Measurements from ENCODE around the gene ZNF503.

ZNF503 gene

DNA sequence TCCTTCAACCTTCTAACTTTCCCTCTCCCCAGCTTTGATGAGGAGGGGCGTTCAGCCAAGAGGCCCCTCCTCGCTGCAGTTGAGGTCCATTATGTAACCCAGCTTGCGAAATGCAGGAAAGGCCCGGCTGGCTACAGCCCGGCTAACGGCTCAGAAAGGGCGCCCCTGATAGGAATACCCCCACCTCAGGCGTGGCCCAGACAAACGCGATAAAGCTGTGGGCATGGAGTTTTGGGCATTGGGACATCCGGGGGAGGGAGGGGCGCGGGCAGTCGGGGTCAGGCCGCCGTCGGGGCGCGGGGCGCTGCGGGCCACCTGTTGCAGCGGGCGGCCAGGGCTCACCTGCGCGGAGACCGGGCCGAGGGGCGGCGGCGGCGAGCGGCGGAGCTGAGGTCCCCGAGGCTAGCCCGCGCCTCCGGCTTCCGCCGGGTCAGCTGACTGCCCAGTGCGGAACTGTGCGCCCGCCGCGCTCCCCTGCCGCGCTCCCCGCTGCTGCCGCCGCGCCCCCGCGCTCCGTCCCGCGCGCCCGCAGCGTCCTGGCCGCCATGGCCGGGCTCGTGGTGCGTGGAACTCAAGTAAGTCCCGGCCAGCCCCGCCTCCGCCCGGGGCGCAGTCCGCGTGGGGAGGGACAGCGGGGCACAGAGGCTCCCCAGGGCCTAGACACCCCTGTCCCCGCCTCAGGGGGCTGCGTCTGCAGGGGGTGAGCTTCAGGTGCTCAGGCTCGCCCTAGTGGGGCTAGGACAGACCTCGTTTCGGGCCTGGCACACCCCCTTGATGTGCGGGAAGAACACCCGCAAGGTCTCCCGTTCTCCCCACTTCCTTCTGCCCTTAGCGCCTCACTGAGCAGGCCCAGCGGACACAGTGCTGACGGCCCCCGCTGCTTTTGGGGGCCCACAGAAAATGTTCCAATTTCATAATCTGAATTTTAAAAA lies 29.9 kb upstream of the ZNF503 start, which contains the start of gene LRMDA:
Gene LRMDA (plus strand): TSS at position 445 of the 932 bp plus-strand sequence.
- no peak for DNase-seq (ENCODE audit: low read depth in 2 of 2)

DNA sequence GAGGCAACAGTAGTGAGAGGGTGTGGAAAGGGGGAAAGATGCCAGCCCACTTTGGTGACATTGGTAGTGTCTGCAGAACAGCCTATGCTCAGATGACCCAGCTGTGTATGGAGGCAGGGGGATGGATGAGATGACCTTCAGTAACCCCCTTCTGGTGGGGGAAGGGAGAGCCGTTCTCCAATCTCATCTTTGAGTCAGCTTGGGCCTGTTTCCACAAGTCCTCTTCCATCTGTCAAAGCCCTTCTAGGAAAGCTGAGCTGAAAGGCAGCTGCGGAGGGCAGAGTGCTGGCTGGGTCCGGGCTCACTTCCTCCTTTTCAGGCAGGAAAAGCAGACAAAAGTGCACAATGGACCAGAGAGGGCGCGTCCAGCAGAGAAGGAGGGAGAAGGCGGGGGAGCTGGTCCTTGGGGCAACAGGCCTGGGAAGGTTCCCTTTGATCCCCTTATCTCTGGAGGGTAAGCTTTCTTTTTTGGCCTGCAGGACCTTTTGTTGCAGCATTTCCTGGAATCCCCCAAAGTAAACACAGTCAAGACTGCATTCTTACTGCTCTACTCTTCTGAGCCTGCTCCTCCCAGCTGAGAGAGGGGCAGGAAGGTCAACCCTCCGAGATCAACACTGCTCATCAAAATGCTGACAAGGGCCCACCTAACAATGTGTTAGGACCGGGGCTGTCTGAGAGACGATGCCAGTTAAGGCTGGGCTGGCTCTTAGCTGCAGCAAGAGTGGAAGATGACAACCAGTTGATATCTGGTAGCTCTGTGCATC lies 28.6 kb upstream of the ZNF503 start:
- DNase-seq (ENCODE audit: low read depth in 2 of 2), result no peak

DNA sequence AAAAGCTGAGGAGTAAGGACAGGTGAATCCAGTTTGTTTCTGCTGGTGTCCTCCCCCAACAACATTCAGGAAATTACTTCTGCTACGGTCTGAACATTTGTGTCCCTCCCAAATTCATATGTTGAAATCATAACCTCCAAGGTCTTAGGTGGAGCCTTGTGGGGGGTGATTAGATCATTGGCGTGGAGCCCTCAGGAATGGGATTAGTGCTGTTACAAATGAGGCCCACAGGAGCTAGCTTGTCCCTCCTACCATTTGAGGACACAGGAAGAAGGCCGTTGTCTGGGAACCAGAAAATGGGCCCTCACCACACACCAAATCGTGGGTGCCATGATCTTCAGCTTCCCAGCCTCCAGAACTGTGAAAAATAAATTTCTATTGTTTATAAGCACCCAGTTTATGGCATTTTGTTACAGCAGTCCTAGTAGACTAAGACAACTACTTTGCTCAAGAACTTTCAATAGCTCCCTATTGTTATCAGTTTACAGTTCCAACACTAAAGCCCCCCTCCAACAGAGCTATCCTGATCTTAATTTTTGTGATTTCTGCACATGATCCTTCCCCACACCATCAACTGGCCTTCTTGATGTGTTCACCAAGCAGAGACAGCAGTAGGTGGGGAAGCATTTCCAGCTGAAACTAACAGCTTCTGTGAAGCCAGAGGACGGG lies 27.7 kb upstream of the ZNF503 start:
- DNase-seq (ENCODE audit: low read depth in 2 of 2), result no peak

GRCh38 chr10:75428434-75429158 lies 27.0 kb upstream of the ZNF503 start:
- DNase-seq (ENCODE audit: low read depth in 2 of 2), result no peak

DNA sequence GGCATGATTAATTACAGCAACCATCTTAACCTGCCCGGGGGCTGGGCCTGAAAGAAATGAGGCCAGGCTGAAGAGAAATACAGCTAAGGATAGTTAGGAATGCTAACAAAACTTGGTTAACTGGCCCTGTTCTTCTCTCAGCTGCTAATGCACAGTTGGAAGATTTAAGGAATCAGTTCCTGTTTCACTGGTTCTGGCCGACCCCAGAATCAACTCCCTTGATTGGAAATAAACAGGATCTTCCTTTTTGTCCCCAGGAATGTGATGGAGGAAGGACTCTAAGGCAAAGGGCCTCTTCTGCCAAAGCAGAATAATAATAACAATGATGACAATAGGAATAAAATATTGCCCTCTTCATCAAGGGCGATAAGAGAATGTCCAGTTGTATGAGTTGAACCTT lies 26.4 kb upstream of the ZNF503 start:
- DNase-seq (ENCODE audit: low read depth in 2 of 2), result no peak

GRCh38 chr10:75426880-75427279 lies 25.3 kb upstream of the ZNF503 start:
- no peak for DNase-seq (ENCODE audit: low read depth in 2 of 2)

DNA sequence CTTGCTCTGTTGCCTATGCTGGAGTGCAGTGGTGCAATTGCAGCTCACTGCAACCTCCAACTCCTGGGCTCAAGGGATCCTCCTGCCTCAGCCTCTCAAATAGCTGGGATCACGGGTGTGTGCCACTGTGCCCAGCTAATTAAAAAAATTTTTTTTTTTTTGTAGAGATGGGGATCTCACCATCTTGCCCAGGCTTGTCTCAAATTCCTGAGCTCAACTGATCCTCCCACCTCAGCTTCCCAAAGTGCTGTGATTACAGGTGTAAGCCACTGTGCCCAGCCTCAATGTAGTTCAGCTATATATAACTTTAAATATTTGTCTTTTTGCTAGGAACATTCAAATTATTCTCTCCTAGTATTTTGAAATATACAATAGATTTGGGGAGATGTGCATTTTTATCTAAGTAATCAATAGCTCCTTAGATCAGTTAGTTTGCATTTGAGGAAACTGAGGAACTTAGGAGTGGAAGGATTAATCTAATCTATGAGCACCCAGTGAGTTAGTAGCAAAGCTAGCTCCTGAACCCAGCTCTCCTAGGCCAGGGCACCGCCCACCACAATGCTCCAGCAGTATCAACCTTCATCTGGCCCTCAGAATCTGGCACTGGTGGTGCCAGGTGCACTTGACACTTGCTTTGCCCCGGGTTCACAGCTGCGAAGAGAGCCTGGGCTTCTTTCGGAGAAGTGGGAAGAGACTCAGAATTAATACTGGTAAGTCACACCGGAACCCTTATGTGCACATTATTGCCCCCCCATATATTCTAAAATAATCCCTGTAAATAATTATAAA lies 23.9 kb upstream of the ZNF503 start:
- no peak for DNase-seq (ENCODE audit: low read depth in 2 of 2)

DNA sequence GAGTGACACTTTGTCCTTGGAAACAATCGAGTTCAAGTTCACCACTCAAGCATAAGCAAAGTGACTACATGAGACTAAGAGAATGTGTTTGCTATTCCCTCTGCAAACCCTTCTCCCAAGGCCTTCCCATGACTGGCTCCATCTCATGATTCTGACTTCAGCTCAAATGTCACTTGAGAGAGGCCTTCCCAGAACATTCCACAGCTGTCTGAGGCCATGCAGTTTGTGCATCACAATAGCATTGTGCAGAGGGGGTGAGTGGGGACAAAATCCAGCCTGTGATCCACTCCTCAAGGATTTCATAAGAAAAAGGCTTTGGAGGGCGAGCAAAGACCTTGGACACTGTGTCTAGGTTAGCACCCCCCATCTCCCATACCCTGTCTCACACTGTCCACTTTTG lies 23.0 kb upstream of the ZNF503 start:
- no peak for DNase-seq (ENCODE audit: low read depth in 2 of 2)

DNA sequence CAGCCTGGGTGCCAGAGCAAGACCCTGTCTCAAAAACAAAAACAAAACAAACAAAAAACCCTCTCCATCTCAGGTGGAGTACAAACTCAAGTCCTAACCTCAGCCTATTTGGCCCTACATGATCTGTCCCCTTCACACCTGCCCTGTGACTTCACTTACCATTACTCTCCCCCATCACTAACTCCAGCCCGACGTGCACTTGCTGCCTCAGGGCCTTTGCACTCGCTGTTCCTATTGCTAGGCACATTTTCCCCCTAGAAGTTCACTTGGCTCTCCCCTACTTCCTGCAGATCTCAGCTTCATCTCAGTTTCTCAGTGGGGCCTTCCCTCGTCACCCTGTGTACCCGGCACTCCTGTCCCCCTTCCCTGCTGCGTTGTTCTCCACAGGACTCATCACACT lies 21.3 kb upstream of the ZNF503 start:
- no peak for DNase-seq (ENCODE audit: low read depth in 2 of 2)

DNA sequence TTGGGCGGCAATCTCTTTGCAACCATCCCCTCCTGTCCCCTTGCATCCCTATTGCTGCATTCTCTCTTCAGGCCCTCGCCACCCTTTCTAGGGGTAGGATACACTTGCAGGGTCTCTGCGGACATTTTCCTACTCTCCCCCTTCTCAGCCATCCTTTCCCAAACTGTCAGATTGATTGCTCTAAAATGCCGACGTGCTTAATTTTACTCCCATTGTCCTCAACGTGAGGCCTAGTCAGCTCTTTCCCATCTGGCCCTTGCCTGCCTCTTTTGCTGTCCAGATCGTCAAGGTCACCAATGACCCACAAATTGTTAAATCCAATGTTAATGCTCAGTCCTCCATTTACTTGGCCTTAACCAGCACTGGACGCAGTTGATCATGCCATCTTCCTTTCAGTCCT lies 17.1 kb upstream of the ZNF503 start:
- no peak for DNase-seq (ENCODE audit: low read depth in 2 of 2)

GRCh38 chr10:75418293-75418692 lies 16.7 kb upstream of the ZNF503 start:
- DNase-seq (ENCODE audit: low read depth in 2 of 2), result no peak

DNA sequence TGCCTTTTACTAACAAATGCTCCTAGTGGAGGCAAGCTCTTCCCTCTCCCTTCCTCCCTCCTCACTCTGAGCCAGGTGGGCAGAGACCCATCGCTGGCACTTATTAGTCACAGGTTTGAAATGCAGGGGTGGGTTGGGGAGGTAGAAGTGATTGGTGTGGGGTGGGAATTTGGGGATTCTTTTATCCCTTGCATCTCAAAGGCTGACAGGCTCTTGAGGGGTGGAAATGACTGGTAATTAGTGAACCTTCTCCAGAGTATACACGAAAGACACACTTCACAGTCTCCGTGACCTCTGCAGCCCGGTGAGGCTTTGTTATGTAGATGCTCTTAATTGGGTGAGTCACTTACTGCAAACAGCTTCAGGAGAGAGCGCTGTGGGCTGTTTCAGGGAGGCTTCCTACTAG lies 16.0 kb upstream of the ZNF503 start:
- no peak for DNase-seq (ENCODE audit: low read depth in 2 of 2)

GRCh38 chr10:75414527-75414926 lies 13.0 kb upstream of the ZNF503 start:
- no peak for DNase-seq (ENCODE audit: low read depth in 2 of 2)

DNA sequence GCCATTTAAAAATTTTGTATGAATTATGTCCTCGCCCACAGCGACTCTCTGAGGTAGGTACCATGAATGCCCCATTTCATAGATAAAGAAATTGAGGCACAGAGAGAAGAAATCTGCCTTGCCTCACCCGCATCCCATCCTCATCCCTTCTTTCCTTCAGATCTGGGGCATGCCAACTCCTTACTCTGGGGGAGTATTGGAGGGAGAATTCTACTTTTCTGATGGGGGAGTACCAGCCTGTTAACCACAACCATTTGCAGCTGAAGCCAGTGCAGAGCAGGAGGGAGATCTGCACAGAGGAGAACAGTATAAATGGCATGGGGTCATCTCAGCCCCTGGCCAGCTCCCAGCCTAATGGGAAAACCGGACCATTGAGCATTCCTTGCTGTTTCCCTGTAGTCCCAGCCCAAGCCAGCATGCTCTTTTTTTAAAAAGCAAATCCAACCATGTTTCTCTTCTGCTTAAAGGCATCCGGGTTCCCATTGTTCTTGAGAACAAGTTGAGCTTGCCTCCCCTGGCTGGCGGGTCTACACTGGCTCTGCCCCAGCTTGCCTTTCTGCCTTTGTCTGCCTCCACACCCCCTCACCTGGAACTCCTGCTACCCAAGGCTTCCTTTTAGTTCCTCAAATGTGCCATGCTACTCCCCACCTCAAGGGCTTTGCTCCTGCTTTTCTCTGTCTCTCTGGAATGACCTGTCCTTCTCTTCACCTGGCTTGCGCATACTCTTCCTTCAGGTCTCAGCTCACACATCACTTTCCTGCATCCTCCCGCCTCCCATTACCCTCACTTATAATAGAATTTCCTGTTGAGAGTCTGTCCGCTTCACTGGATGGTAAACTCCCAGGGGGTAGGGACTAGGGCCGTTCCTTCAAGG lies 8.8 kb upstream of the ZNF503 start:
- DNase-seq (ENCODE audit: low read depth in 2 of 2), result no peak

- no peak for DNase-seq (ENCODE audit: low read depth in 2 of 2)
Observed at GRCh38 chr10:75408911-75409885, 7.6 kb upstream of the ZNF503 start.

GRCh38 chr10:75408509-75408875 lies 6.9 kb upstream of the ZNF503 start:
- no peak for DNase-seq (ENCODE audit: low read depth in 2 of 2)

- no peak for DNase-seq (ENCODE audit: low read depth in 2 of 2)
Observed at GRCh38 chr10:75407713-75408508, 6.3 kb upstream of the ZNF503 start.

DNA sequence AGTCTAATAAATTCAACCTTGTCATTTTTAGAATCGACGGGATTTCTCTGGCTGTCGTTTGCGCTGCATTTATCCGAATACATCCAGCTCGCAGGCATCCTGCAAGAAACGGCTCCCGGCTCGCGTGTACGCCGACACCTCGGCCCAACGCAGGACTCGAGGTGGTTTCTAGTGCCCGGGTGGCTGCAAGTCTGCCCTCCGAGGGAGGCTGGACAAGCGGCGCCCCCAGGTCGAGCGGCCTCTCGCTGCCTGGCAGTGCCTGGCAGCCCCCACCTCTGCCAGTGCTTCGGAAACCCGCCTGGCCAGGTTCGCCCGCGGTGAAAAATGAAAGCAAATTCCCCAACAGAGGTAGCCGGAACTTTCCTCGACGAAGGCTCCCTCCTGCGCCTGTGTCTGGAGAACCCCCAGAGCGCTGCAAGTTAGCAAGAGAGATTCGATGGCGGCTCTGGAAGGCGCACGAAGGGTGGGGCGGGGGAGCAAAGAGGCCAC lies 5.7 kb upstream of the ZNF503 start:
- no peak for DNase-seq (ENCODE audit: low read depth in 2 of 2)

All from activated CD8-positive, alpha-beta memory T cell treated with anti-CD3 and anti-CD28 coated beads for 4 hours (primary cell).